Stimulated activated CD4-positive, alpha-beta T cell treated with anti-CD3 and anti-CD28 coated beads, Interleukin-15, amount 100 ng/mL, for 24 hours (primary cell): Measurements from ENCODE around the gene PIGV.
A peak's percentile ranks its signal among the peaks of the same experiment; 100 is the strongest.

ENCODE experiments used
- DNase-seq: peaks from one replicate; pipeline ENCODE4 v3.0.0-alpha.2; 2020

The PIGV gene

DNA sequence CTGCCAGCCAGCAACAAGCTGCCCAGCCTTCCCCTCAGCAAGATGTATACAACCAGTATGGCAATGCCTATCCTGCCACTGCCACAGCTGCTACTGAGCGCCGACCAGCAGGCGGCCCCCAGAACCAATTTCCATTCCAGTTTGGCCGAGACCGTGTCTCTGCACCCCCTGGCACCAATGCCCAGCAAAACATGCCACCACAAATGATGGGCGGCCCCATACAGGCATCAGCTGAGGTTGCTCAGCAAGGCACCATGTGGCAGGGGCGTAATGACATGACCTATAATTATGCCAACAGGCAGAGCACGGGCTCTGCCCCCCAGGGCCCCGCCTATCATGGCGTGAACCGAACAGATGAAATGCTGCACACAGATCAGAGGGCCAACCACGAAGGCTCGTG, 13.3 kb upstream of the PIGV start:
- no peak for DNase-seq

DNA sequence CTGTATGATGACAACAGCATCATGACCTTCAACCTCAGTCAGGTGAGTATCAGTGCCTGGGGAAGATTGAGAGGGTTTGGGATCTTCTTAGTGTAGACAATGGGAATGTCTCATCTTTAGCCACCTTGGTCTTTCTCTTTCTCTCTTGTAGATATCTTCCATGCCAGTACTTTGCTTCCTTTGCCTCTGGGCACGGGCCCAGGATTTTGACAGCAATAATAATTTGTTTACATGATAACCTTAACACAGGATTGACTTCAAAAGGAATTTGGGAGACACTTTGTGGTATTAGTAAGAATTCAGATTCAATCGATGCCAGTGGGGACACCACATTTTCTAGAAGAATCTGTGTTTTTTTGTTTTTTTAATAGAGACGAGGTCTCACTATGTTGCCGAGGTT, 12.1 kb upstream of the PIGV start:
- no peak for DNase-seq

DNA sequence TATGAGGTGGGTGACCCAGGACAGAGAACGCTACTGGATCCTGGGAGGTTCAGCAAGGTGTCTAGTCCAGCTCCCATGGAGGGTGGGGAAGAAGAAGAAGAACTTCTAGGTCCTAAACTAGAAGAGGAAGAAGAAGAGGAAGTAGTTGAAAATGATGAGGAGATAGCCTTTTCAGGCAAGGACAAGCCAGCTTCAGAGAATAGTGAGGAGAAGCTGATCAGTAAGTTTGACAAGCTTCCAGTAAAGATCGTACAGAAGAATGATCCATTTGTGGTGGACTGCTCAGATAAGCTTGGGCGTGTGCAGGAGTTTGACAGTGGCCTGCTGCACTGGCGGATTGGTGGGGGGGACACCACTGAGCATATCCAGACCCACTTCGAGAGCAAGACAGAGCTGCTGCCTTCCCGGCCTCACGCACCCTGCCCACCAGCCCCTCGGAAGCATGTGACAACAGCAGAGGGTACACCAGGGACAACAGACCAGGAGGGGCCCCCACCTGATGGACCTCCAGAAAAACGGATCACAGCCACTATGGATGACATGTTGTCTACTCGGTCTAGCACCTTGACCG, 8.6 kb upstream of the PIGV start:
- DNase-seq: no peak

DNA sequence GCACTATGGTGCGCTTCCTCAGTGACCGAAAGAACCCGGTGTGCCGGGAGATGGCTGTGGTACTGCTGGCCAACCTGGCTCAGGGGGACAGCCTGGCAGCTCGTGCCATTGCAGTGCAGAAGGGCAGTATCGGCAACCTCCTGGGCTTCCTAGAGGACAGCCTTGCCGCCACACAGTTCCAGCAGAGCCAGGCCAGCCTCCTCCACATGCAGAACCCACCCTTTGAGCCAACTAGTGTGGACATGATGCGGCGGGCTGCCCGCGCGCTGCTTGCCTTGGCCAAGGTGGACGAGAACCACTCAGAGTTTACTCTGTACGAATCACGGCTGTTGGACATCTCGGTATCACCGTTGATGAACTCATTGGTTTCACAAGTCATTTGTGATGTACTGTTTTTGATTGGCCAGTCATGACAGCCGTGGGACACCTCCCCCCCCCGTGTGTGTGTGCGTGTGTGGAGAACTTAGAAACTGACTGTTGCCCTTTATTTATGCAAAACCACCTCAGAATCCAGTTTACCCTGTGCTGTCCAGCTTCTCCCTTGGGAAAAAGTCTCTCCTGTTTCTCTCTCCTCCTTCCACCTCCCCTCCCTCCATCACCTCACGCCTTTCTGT, 7.3 kb upstream of the PIGV start:
- DNase-seq: no peak

DNA sequence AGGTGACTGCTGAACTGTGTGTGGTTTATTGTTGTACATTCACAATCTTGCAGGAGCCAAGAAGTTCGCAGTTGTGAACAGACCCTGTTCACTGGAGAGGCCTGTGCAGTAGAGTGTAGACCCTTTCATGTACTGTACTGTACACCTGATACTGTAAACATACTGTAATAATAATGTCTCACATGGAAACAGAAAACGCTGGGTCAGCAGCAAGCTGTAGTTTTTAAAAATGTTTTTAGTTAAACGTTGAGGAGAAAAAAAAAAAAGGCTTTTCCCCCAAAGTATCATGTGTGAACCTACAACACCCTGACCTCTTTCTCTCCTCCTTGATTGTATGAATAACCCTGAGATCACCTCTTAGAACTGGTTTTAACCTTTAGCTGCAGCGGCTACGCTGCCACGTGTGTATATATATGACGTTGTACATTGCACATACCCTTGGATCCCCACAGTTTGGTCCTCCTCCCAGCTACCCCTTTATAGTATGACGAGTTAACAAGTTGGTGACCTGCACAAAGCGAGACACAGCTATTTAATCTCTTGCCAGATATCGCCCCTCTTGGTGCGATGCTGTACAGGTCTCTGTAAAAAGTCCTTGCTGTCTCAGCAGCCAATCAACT, 6.4 kb upstream of the PIGV start:
- no peak for DNase-seq

DNA sequence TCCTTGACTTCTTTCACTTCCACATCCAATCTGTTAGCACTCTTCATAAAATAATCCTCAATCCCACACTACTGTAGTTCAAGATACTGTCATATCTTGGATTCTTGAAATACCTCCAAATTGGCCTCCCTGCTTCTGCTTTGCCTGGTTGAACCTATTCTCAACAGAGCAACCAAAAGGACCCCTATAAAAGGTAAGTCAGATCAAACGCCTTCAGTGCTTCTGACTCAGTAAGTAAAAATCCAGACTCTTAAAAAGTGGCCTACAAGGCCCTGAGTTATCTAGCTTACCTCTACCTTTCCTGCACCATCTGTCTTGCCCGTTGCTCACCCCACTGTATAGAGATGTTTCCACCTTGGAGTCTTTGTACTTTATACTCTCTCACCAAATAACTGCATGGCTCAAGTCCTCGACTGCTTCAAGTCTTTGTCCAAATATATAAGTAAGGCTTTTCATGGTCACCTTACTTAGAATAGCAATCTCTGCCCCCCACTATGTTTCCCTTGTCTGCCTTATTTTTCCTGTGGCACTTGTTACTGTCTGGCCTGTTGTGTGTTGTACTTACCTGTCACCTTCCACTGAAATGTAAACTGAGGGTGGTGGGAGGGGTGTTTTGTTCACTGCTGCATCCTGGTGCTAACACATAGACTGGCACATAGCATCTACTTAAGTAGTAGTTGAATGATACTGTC, 5.1 kb upstream of the PIGV start:
- DNase-seq: no peak

DNA sequence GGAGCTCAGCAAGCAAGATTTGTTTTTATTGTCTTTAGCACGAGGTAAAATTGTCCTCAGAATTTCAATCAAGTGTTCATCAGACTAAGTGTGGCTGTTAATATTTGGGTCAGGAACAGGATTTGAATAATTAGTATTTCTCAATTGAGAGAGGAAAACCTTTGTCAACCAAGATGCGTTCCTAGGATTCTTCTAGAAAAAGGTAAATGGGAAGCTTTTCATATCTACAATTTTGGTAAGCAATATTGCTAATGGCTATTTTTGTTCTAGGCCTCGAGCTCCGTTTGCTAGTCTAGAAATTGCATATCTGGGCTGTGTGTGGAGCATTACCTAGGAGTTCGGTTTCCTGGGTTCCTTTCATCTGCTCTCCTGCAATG, 4.1 kb upstream of the PIGV start:
- DNase-seq: no peak

DNA sequence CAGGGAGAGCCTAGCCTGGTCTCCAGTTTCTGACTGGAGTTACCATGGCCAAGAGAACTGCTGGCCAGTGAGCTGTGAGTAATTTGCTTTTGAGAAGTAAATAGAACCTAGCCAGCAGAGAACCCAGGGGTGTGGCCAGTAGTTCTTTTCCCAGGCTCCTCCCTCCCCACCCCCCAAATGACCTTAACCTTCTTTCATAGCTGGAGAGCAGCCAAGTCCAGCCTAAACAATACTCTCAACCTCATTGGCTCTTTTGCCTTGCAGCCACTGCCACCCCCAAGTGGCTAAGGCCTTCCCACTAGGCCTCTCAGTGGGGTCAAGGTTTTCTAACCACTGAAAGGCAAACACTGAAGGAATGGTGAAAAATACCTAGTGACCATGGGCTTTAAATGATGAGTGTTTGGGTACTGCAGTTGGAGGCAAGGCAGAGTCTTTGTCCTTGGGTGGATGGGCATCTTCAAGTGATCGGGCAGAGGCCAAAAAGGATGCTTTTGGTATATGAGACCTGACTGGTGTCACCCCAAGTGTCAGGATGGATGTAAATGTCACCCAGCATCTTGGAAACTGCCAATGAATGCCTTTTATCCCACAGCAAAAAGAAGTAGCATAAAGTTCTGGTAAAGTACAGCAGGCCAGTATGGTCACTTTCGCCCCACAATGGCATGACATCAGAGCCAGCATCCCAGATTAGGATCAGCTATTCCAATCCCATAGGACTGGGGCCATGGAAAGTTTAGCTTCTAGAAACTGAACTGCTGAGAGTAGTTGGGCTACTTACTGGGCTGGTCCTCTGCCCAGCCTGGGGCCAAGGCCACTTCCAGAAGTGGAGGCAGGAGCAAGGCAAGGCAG, 3.5 kb upstream of the PIGV start:
- DNase-seq: no peak

DNA sequence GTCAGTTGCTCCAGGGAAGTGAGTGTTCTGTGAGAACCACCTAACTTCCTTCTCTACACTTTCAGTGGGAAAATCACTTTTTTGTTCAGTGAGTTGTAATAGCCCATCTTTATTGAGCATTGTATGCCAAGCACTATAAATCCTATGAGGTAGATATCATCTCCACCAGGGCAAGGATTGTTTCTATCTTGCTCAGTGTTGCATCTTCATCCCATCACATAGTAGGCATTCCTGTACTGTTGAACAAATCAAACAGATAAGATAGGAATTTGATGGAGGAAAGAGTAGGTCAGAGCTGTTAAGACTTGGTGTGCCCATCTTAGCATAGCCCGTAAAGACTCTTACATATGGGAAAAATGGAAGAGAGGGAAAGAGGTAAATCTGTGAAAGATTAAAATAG, 2.9 kb upstream of the PIGV start:
- DNase-seq: no peak

DNA sequence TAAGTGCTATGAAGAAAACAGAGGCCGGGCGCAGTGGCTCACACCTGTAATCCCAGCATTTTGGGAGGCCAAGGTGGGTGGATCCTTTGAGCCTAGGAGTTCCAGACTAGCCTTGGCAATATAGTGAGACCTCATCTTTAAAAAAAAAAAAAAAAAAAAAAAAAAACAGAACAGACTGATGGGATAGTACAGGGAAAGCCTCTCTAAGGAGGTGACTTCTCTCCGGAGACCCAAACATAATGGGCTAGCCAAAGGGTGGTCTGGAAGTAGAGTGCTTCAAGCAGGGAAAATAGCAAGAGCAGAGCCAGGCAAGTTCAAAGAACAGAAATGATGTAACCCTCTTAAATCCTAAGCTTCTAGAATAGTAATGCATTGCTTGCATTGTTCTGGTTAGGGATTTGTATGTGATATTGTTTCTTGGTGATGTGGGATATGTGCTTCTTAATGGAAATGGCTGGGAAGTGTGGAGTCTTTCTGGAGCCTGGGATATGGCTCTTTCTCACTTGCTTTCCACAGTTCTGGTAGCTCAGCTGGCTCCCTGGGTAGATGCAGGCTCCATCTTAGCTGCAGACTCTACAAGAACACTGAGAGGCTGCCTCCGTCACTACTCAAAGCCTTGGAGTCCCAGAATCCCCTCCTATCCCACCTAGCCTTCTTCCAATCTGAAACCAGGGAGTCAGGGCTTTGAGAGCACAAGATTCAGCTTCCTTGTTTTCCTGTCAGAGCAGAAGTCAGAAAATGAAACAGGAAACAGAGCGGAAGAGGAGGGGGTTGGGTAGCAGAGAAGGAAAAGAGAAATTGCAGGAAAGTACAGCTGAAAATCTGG, 1.9 kb upstream of the PIGV start:
- DNase-seq: no peak

DNA sequence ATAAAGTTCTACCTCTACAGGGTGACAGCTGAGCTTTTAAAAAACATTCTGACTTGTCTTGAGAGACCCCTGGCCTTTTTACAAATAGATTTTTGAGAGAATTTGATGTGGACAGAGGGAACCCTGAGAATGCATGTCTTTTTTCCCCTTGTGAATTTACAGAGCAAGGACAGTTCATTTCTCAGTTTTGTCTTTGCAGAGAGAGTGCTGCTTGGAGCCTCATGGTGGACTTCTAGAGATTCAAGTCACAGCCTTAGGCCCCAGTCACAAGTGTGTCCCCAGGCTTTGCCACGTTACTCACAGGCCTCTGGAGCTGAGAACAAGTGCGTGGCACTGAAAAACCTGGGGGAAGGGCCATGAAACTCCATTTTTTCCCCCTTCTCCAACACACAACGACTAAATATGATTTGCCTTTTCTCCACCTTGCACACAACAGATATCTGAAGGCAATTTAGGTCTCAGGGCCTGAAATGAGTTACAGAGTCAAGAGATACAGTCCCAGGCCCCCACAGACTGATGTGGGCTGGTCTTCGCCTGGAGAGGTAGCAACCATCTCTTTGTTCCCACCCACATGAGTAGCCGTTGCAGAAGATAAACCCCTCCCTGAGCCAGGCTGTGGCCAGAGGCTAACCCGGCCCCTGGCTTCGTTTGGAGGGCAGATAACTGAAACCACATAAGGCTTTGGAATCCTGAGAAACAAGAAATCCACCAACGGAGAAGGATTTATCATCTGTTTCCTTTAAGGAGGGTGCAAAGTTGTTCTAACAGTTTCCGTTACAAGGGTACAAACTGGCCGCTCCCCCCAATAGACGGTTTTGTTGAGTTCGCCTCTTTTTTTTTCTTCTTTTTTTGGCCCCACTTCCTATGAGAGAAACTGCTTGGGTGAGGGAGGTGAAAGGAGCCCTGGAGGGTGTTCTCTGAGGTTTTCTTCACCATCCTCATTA, 1.0 kb upstream of the PIGV start:
- DNase-seq: peak; percentile 52

DNA sequence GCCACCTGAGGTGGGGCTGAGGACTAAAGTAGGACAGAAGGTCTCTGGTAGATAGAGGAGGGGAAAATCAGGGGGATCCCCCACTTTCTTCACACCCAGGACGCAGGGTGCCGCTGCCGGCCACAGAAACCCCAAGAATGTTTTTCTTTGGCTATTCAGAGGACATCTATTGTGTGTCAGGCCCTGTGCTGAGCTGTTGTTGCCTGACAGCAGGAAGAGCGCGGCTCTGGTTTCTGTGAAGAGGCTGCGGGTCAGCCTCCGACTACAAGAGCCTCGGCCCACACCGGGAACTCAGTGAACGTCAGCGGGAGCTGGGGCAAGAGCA, 407 bp upstream of the PIGV start:
- DNase-seq: peak; percentile 80

DNA sequence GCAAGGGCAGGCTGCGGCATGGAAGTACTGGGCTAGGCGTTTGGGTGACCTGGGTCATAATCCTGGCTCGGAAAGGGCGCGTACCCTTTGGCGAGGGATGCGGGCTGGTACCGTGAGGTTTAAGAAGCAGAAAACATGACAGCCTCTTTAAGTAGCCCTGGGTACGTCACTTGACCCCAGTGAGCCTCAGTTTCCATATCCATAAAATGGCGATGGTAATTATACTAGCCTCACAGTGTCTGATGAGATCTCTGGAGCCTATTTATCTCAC, 700 bp downstream of the PIGV start:
- DNase-seq: peak; percentile 46

DNA sequence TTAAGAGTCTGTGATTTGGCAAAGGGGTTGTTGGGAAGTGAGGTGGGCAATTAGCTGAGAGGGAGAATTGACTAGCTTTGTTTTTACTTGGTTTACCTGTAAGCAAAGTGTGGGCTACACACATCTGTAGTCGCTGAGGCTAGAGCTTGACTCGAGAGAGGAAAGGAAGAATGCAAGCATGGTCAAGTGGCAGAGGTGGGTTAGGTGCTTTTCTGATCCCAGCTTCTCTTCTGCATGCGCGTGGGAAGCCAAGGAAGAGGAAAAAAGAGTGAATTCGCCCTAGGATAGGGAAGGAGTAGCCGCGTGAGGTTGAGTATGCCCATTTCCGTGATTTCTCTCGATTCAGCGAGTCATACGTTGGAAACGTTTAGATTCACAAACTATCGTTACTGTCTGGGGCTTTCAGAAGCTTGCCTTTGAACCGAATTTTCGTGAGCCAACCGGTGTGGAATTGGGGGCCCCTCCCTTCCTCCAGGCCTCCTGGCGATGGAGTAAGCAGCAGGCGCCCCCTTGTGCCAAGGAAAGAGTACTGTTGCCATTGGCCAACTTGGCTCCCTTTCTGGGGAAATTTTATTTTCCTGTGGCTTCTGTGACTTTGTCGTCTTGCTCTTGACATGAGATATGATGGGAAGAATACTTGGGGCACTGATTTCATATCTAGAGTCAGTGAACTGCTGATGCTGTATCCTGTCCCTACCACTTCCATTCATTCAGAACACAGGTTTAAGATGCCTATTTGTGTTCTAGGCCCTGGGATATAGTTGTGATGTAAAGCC, 1.3 kb downstream of the PIGV start:
- DNase-seq: peak; percentile 94

DNA sequence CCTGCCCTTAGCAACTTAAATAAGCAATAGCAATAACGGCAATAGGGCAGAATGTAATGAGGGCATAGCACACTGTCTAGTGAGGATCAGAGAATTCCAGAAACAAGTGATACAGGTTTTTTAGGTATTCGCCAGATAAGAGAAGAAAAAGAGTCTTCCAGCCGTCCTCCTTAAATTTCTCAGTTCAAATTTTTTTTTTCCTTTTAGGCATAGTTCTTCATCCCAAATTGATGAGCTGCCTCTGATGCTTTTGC, 1.8 kb downstream of the PIGV start:
- DNase-seq: no peak

DNA sequence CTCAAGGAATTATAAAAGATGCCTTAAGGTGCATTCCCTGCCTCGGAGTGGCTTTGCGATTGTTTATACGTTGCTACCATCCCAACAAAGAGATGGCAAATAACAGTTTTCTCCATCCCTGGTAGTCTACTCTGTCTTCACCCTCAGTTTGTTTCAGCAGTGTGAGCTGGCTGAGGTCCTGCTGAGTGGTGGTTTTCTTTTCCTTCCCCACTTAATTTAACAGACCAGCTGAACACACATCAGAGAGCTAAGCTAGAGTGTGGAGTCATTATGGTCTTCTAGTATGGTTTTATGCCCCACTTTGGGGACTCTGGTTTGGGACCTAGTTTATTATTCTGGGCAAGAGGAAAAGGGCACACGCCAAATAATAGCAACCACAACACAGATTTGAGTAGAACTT, 2.2 kb downstream of the PIGV start:
- no peak for DNase-seq

DNA sequence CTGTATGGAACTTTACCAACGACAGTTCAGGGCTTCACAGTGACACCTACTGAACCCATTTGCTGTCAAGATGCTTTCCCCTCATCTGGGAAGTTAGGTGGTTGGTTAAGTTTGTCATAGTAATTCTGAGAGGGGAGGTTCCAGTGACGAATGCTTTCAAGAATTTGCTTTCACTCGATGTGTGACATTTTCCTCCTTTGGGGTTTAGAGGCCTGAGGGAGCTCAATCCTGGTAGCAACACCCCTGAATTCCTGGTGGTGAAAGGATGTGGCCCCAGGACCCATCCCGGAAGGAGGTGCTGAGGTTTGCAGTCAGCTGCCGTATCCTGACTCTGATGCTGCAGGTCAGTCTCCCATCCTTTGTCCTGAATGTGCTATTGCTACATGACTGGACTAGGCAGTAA, 2.8 kb downstream of the PIGV start:
- peak; percentile 42 for DNase-seq

DNA sequence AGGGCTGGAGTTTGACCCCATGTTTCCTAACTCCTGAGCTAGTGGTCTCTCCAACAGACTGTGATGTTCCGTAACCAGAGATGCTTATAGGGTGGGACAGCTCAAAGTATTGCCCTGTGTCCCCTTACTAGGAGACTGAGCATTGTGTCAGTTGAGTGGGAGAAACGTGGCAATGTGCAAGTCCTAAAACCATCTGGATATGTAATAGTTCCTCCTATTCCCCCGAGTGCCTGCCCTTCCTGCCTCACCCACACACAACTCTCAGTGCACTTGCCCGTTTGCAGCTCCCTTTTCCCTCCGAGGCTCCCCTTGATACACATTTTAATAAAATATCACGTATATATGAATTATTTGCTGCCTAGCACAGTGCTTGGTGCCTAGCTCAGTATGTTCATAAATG, 3.4 kb downstream of the PIGV start:
- DNase-seq: no peak

DNA sequence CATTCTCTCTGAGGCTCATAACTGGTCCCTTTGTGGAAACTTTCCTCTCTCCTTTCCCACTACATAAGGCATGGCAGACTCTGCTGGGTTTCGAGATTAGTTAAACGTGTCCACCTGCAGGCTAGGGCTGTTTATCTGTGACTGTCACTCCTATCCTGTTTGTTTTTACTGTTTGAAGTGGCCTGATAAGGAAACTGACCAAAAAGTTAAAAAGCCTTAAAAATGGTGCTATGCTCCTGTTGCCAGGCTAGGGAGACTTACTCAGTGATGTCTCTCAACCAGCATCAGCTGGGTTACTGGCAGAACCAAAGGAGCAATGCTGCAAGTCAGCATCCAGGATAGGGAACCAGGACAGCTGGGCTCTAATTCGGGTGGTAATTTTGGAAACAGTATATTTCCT, 3.9 kb downstream of the PIGV start:
- no peak for DNase-seq

DNA sequence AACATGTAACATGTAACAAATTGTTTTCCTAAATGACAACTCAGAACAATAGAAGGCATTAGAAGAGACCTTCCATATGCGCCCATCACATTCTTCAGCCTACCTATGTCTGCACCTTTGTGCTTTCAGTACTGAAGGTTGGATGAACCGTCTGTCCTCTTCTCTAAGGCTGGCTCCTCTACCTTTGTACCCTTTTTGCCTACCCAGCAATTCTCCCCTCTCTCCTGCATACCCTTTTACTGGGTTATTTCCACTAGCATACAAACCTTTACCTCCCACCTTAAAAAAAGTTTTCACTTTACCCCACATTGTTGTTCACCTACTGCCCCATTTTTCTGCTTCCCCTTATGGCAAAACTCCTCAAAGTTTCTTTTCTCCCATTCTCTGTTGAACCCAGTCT, 5.2 kb downstream of the PIGV start:
- no peak for DNase-seq

DNA sequence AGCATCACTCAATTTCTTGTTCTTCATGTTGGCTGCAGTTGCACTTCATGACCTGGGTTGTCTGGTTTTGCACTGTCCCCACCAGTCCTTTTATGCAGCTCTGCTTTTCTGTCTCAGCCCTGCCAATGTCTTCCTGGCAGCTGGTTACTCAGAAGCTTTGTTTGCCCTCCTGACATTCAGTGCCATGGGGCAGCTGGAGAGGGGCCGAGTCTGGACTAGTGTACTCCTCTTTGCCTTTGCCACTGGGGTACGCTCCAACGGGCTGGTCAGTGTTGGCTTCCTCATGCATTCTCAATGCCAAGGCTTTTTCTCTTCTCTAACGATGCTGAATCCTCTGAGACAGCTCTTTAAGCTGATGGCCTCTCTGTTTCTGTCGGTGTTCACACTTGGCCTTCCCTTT, 6.6 kb downstream of the PIGV start:
- DNase-seq: no peak
